GM03348 (cell line): Measurements from ENCODE around the gene FETUB.
"Not testable (repeated sequence)": the region's sequence is repeated elsewhere in the genome, so short reads cannot be mapped to it uniquely, and the experiment has no call there.

Experiments
- DNase-seq: peaks from one replicate; pipeline ENCODE4 v3.0.0; 2012; ENCODE audit warnings: low spot score

Gene FETUB

DNA sequence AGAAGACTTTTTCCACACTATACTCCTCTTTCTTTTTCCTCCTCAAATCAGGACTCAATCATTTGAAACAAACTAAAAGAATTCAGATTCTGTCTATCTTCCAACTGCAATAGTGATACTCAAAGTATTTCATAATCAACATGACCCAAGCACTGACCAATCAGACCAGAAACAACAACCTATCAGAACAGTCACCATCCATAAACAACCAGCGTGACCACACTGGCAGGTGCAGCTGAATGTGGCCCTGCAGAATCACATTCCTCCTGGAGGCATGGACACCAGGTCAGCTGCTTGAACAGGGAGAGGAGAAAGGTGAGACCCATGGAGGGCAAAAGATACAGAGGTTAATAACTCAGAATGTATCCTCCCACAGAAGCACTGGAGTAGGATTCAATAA lies 39.0 kb downstream of the FETUB start:
- DNase-seq = no peak

DNA sequence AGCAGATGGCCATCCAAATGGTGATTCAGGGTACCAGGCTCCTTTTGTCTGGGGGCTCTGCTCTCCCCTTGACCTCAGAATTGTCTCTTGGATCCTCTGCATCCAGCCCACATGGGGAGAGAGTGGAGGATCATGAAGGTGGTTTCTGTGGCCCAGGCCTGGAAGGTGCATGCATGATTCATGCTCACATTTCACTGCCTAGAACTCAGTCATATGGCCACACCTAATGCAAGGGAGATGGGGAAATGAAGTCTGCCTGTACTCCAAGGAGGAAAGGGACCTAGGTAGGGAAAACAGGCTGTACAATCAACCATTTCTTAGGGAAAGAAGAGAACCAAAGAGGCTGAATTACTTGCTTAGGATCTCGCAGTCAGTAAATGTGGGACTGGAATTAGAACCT lies 40.7 kb downstream of the FETUB start:
- DNase-seq = no peak

DNA sequence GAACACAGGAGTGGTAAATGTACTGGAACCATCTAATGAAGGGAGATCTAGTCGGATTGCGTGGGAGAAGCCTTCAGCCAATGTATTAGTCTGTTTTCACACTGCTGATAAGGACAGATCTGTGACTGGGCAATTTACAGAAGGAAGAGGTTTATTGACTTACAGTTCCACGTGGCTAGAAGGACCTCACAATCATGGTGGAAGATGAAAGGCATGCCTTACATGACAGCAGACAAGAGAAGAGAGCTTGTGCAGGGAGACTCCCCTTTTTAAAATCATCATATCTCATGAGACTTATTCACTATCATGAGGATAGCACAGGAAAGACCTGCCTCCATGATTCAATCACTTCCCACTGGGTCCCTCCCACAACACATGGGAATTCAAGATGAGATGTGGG lies 42.6 kb downstream of the FETUB start:
- no peak for DNase-seq

DNA sequence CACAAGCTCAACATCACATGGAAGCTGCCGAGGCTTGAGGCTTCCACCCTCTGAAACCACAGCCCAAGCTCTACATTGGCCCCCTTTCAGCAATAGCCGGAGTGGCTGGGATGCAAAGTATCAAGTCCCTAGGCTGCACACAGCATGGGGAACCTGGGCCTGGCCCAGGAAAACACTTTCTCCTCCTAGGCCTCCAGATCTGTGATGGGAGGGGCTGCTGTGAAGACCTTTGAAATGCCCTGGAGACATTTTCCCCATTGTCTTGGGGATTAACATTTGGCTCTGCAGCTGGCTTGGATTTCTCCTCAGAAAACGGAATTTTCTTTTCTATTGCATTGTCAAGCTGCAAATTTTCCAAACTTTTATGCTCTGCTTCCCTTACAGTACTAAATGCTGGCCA lies 43.8 kb downstream of the FETUB start:
- DNase-seq = no peak

DNA sequence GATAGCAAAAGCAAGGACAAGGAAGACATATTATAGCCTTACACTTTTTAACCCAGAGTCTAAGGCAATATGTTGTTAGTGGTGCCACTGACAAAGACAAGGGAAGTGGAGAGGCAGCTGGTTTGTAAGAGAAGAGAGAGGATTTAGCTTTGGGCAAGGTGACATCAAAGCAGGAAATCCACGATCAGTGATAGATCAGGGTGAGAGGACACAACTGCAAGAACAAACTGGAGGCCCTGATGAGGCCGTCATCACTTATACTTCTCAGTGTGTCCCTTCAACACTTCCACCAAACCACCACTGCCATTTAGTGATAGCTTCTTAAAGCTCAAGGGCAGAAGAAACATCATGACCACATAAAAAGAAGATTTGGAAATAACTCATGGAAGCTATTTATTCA lies 46.3 kb downstream of the FETUB start:
- not testable (repeated sequence) for DNase-seq

DNA sequence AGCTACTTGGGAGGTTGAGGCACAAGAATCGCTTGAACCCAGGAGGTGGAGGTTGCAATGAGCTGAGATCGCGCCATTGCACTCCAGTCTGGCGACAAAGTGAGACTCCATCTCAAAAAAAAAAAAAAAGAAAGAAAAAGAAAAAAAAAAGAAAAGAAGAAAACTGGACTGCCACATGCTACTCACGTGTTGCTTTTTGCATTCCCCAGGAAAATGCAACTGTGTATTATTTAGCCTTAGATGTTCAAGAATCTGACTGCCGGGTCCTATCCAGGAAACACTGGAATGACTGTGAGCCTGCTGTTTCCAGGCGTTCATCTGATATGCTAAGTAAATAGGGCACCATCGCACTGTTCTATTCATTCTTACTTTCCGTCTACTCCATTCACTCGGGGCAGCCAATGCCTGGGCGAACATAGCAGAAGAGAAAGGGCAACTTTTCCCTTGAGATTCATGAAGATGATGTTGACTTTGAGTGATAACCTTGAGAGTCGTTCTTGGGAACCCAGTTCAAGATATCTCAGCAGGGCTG lies 47.0 kb downstream of the FETUB start:
- no peak for DNase-seq

DNA sequence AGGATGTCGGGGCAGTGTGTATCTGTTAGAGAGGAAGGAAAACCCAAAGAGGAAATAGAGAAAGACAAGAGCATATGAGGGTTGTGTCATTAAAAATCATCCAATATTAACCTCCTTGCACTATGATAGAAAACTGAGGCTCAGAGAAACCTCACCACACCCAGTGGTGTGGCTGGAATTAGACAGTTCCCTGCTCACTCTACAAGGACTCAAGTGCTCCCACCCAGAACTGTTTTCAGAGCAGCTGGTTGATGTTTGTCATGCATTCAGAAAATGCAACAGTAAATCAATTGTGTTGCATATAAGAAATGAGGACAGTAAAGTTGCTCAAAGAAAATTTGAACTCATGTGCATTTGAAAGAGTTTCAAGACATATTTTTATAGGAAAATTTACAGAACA lies 50.1 kb downstream of the FETUB start:
- not testable (repeated sequence) for DNase-seq

DNA sequence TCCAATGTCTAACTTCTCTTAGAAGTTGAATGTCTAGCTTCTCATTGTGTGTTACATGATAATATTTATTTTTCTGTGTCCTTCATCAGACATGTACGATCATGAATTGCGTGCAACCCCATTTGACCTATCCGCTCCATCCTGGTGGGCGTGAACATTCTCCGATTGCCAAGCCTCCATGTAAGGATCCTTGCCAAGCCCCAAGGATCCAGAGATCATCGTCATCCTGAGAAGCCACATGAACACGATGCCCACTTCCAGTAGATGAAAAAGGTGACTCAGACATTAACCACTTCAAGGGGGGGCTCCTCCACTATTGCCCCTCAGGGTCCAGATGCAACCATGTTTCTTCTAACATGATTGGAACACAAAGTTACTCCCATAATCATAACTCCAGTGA lies 51.5 kb downstream of the FETUB start:
- DNase-seq = no peak

DNA sequence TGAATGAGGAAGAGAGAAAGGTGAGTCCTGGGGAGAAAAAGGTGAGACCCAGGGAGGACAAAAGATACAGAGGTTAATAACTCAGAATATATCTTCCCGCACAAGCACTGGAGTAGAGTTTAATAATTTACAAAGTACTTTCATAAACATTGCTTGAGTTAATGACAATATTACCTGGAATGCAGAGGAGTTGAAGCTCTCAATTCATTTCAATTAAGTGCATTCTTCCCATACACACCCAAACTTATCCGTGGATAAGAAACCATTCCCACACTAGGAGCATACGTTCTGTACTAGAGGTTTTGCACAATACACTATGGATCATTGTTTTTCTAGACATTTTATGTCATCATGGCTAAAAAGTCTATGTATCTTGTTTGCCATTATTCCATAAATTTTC lies 53.6 kb downstream of the FETUB start:
- no peak for DNase-seq

GRCh38 chr3:186694288-186695032 lies 54.3 kb downstream of the FETUB start:
- no peak for DNase-seq

GRCh38 chr3:186696522-186696921 lies 56.3 kb downstream of the FETUB start:
- DNase-seq = no peak

DNA sequence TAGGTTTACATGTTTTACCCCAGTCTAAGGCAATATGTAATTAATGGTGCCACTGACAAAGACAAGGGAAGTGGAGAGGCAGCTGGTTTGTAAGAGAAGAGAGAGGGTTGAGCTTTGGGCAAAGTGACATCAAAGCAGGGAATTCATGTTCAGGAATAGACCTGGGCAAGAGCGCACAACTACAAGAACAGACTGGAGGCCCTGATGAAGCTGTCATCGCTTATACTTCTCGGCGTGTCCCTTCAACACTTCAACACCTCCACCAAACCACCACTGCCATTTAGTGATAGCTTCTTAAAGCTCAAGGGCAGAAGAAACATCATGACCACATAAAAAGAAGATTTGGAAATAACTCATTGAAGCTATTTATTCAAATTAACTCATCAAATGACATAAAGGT lies 57.3 kb downstream of the FETUB start:
- no peak for DNase-seq

DNA sequence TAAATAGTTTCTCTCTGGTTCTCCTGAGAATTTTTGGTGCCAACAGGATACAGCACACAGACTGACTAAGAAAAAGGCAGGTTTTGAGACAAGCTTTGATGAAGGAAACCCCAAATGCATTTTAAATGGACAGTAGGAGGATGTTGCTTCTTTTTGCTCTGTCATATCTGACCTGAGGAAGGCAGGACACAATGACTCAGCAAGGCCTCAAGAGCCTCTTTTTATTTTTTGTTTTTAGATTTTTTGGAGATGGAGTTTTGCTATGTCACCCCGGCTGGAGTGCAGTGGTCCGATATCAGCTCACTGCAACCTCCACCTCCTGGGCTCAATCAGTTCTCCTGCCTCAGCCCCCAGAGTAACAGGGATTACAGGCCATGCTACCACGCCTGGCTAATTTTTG lies 60.1 kb downstream of the FETUB start:
- no peak for DNase-seq

DNA sequence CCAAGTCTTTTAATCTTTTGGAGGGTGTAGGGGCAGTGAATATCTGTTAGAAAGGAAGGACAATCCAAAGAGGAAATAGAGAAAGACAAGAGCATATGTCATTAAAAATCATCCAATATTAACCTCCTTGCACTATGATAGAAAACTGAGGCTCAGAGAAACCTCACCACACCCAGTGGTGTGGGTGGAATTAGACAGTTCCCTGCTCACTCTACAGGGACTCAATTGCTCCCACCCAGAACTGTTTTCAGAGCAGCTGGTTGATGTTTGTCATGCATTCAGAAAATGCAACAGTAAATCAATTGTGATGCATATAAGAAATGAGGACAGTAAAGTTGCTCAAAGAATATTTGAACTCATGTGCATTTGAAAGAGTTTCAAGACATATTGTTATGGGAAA lies 62.3 kb downstream of the FETUB start:
- DNase-seq = not testable (repeated sequence)
